ENCODE data around the gene TC2N. TPM values are rescaled to one million over a fixed set of nuclear protein-coding genes. Genes with fewer than 3 reads are reported as not detected.

TC2N gene
- total RNA-seq, 1 experiment from 2014 or later: 15.9 TPM

DNA sequence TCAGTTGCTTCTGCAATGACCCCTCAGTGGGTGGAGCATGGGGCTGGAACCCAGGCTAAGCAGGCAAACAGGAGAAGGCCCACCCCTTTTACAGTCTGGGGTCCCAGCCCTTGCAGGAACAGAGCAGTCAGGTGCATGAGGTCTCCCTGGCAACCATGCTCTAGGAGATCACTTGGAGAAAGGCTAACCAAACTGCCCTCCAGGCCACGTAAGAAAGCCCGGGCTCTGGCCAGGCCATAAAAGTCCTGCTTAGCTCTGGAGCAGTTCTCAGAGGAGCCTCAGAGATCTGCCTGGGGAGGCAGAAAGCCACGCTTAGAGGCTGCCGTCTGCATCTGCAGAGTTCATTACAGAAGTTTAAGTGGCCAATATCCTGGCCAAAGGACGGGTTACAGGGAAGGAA is 15.0 kb upstream of the TC2N start:
- RAD21 ChIA-PET (ENCODE audit: low non-redundant PET in 1 of 2, low total read pairs in 2 of 2, uncharacterized antibody in 2 of 2, unreplicated experiment in 2 of 2): no interaction called here
- ATAC-seq: no peak
- H3K4me1 ChIP-seq (ENCODE audit: control insufficient read depth in 1 of 2, insufficient read depth in 2 of 2, low read length in 2 of 2): peaks cover 0 to 7% of the 10 kb centered on the region in 2 experiments; a peak in 1 of 4 replicates

More for the DNA sequence above, 15.0 kb upstream of the TC2N start:
- ChIA-PET CTCF (no interaction called here), POLR2A (no interaction called here)
- Histone ChIP-seq H3K4me2 (ENCODE audit: low read length) (no peak overlapping the region), H3K9me3 (ENCODE audit: control insufficient read depth in 1 of 2, insufficient read depth in 1 of 2, low read depth in 1 of 2, low read length in 2 of 2) (no peaks in the 10 kb centered on the region), H2AFZ (ENCODE audit: low read depth, low read length, poor library complexity, severe bottlenecking) (no peak overlapping the region), H4K20me1 (ENCODE audit: insufficient read depth) (no peaks in the 10 kb centered on the region), H3K36me3 (ENCODE audit: control insufficient read depth in 1 of 2, insufficient read depth in 2 of 2, low read length in 2 of 2) (no peaks in the 10 kb centered on the region), H3K27ac (ENCODE audit: low read depth, low read length) (no peak overlapping the region), H3K9ac (ENCODE audit: low read length) (no peak overlapping the region), H3K9me2 (ENCODE audit: insufficient read depth) (no peaks in the 10 kb centered on the region), H3K4me3 (replicated peaks in 1 of 2; ENCODE audit: low read depth in 1 of 2, low read length in 2 of 2) (no peak overlapping the region), H3K79me2 (ENCODE audit: insufficient read depth, low read length) (no peaks in the 10 kb centered on the region), H3K27me3 (ENCODE audit: insufficient read depth, low read length) (no peaks in the 10 kb centered on the region)
- no TSS peak for BruUV-seq (replicated peaks)
- intact Hi-C loops (cut with micrococcal nuclease): no loop called here
- TF ChIP-seq ZFX (IDR thresholded peaks at IDR 0.05): no peak
- TF ChIP-seq SP1 (IDR thresholded peaks at IDR 0.05; ENCODE audit: low read depth): no peak
- TF ChIP-seq ELF1 (IDR thresholded peaks at IDR 0.05; ENCODE audit: borderline replicate concordance, low read depth): no peak
- no peak for TF ChIP-seq FOSL1 (IDR thresholded peaks at IDR 0.05; ENCODE audit: low read depth)
- TF ChIP-seq, protein P1, sequence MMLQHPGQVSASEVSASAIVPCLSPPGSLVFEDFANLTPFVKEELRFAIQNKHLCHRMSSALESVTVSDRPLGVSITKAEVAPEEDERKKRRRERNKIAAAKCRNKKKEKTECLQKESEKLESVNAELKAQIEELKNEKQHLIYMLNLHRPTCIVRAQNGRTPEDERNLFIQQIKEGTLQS (IDR thresholded peaks at IDR 0.05): no peak
- no peak for TF ChIP-seq SRF (IDR thresholded peaks at IDR 0.05; ENCODE audit: low read depth)
- no peak for TF ChIP-seq POLR2AphosphoS5 (IDR thresholded peaks at IDR 0.05; ENCODE audit: low read depth, low read length)
- TF ChIP-seq CBX3 (IDR thresholded peaks at IDR 0.05; ENCODE audit: low read depth): no peak
- TF ChIP-seq CTCF (IDR thresholded peaks at IDR 0.05 in 2 of 3, conservative IDR thresholded peaks at IDR 0.05 in 1 of 3; ENCODE audit: borderline replicate concordance in 1 of 3, insufficient read depth in 1 of 3, low read depth in 2 of 3, low read length in 2 of 3): no peak
- TF ChIP-seq SIN3A (IDR thresholded peaks at IDR 0.05; ENCODE audit: low read depth): no peak
- TF ChIP-seq YY1 (IDR thresholded peaks at IDR 0.05; ENCODE audit: extremely low read depth, insufficient replicate concordance, low read depth, low read length): no peak
- TF ChIP-seq POLR2A (IDR thresholded peaks at IDR 0.05; ENCODE audit: borderline replicate concordance, extremely low read depth, insufficient read depth, insufficient read length): no peak
- no peak for DNase-seq (ENCODE audit: low read depth, low spot score)
